Tibial nerve (tissue), 4 donors: Measurements from ENCODE around the gene MEPE.

Experiments
- EP300 ChIP-seq, 2 donors: sonication (generic); formaldehyde crosslinking; IDR thresholded peaks; one replicate each; pipeline ENCODE4 v1.6.1; 2017; ENCODE audit warnings: antibody characterized with exemption in 2 of 2, mild to moderate bottlenecking in 1 of 2
- POLR2A ChIP-seq, 2 donors: fragments of 450-650 bp; IDR thresholded peaks; one replicate each; pipeline ENCODE4 v1.6.1; 2017; ENCODE audit warnings: antibody characterized with exemption in 2 of 2, mild to moderate bottlenecking in 2 of 2, moderate library complexity in 2 of 2
- TF ChIP-seq, protein P1 (sequence below), 5 experiments: fragments of 200-600 bp in 3 of 5; fragments of 450-650 bp in 2 of 5; sonication (generic) in 3 of 5; IDR thresholded peaks; one replicate each; pipeline ENCODE4 v1.5.1; 2016 to 2019; ENCODE audit warnings: antibody characterized with exemption in 5 of 5, mild to moderate bottlenecking in 3 of 5, moderate library complexity in 2 of 5

DNA sequence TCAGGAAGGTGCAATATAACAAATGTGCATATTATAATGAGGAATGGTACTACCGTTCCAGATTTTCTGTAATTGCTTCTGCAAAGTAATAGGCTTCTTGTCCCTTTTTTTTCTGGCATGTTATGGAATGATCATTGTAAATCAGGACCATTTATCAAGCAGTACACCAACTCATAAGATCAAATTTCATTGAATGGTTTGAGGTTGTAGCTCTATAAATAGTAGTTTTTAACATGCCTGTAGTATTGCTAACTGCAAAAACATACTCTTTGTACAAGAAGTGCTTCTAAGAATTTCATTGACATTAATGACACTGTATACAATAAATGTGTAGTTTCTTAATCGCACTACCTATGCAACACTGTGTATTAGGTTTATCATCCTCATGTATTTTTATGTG is 20.8 kb upstream of the MEPE start:
- TF ChIP-seq, protein P1, sequence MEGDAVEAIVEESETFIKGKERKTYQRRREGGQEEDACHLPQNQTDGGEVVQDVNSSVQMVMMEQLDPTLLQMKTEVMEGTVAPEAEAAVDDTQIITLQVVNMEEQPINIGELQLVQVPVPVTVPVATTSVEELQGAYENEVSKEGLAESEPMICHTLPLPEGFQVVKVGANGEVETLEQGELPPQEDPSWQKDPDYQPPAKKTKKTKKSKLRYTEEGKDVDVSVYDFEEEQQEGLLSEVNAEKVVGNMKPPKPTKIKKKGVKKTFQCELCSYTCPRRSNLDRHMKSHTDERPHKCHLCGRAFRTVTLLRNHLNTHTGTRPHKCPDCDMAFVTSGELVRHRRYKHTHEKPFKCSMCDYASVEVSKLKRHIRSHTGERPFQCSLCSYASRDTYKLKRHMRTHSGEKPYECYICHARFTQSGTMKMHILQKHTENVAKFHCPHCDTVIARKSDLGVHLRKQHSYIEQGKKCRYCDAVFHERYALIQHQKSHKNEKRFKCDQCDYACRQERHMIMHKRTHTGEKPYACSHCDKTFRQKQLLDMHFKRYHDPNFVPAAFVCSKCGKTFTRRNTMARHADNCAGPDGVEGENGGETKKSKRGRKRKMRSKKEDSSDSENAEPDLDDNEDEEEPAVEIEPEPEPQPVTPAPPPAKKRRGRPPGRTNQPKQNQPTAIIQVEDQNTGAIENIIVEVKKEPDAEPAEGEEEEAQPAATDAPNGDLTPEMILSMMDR (IDR thresholded peaks at IDR 0.05) = no peak
- TF ChIP-seq EP300 (IDR thresholded peaks at IDR 0.05) = no peak
- no peak for TF ChIP-seq POLR2A (IDR thresholded peaks at IDR 0.05)
